ENCODE data around the gene NALCN.

NALCN gene

GRCh38 chr13:101297794-101298193 lies 118.5 kb downstream of the NALCN start:
- H3K36me3 ChIP-seq (ENCODE audit: insufficient read depth, insufficient read length, low read length): no peaks in the 10 kb centered on the region
- no peak for TF ChIP-seq ZNF274 (IDR thresholded peaks at IDR 0.05; ENCODE audit: low read depth, low read length)

GRCh38 chr13:101292711-101293110 lies 123.6 kb downstream of the NALCN start:
- peaks cover 4% of the 10 kb centered on the region; the same call in 1 of the 2 replicates for H3K9me3 ChIP-seq (ENCODE audit: insufficient read depth, low read length)
- no peak for DNase-seq (ENCODE audit: low read depth, low spot score)
- H3K9ac ChIP-seq (ENCODE audit: insufficient read length, low read depth): no peak overlapping the region
- no peaks in the 10 kb centered on the region for H3K36me3 ChIP-seq (ENCODE audit: insufficient read depth, insufficient read length, low read length)
- H3K4me3 ChIP-seq (ENCODE audit: insufficient read length, low read depth): no peak overlapping the region
- H3K27me3 ChIP-seq (ENCODE audit: insufficient read depth, insufficient read length): no peaks in the 10 kb centered on the region
- no peaks in the 10 kb centered on the region for H3K4me1 ChIP-seq (ENCODE audit: insufficient read depth, insufficient read length)
- TF ChIP-seq ZNF274 (IDR thresholded peaks at IDR 0.05; ENCODE audit: low read depth, low read length) (no peak), YY1 (IDR thresholded peaks at IDR 0.05; ENCODE audit: insufficient read depth, insufficient read length) (no peak), SUZ12 (IDR thresholded peaks at IDR 0.05; ENCODE audit: extremely low read depth, insufficient read depth, insufficient read length) (no peak)

More at GRCh38 chr13:101297794-101298193, 118.5 kb downstream of the NALCN start:
- Histone ChIP-seq H3K9me3 (ENCODE audit: insufficient read depth, low read length) (peaks cover 4% of the 10 kb centered on the region; the same call in 1 of the 2 replicates), H3K27me3 (ENCODE audit: insufficient read depth, insufficient read length) (no peaks in the 10 kb centered on the region), H3K4me3 (ENCODE audit: insufficient read length, low read depth) (no peak overlapping the region), H3K9ac (ENCODE audit: insufficient read length, low read depth) (no peak overlapping the region), H3K4me1 (ENCODE audit: insufficient read depth, insufficient read length) (no peaks in the 10 kb centered on the region)
- no peak for DNase-seq (ENCODE audit: low read depth, low spot score)

- no peaks in the 10 kb centered on the region for H3K4me1 ChIP-seq (ENCODE audit: insufficient read depth, insufficient read length)
- H3K9me3 ChIP-seq (ENCODE audit: insufficient read depth, low read length): peaks cover 4% of the 10 kb centered on the region; the same call in 1 of the 2 replicates
- DNase-seq (ENCODE audit: low read depth, low spot score): no peak
- no peaks in the 10 kb centered on the region for H3K27me3 ChIP-seq (ENCODE audit: insufficient read depth, insufficient read length)
- no peak overlapping the region for H3K9ac ChIP-seq (ENCODE audit: insufficient read length, low read depth)
- no peaks in the 10 kb centered on the region for H3K36me3 ChIP-seq (ENCODE audit: insufficient read depth, insufficient read length, low read length)
- TF ChIP-seq SUZ12 (IDR thresholded peaks at IDR 0.05; ENCODE audit: extremely low read depth, insufficient read depth, insufficient read length) (no peak), ZNF274 (IDR thresholded peaks at IDR 0.05; ENCODE audit: low read depth, low read length) (no peak), YY1 (IDR thresholded peaks at IDR 0.05; ENCODE audit: insufficient read depth, insufficient read length) (no peak)
- H3K4me3 ChIP-seq (ENCODE audit: insufficient read length, low read depth): no peak overlapping the region
These were observed 124.4 kb downstream of the NALCN start for GRCh38 chr13:101291646-101292515.

GRCh38 chr13:101291206-101291605 lies 125.1 kb downstream of the NALCN start:
- Histone ChIP-seq H3K9me3 (ENCODE audit: insufficient read depth, low read length) (peaks cover 4% of the 10 kb centered on the region; the same call in 1 of the 2 replicates), H3K9ac (ENCODE audit: insufficient read length, low read depth) (no peak overlapping the region), H3K4me1 (ENCODE audit: insufficient read depth, insufficient read length) (no peaks in the 10 kb centered on the region), H3K4me3 (ENCODE audit: insufficient read length, low read depth) (no peak overlapping the region), H3K36me3 (ENCODE audit: insufficient read depth, insufficient read length, low read length) (no peaks in the 10 kb centered on the region), H3K27me3 (ENCODE audit: insufficient read depth, insufficient read length) (no peaks in the 10 kb centered on the region)
- TF ChIP-seq YY1 (IDR thresholded peaks at IDR 0.05; ENCODE audit: insufficient read depth, insufficient read length) (no peak), SUZ12 (IDR thresholded peaks at IDR 0.05; ENCODE audit: extremely low read depth, insufficient read depth, insufficient read length) (no peak), ZNF274 (IDR thresholded peaks at IDR 0.05; ENCODE audit: low read depth, low read length) (no peak)
- no peak for DNase-seq (ENCODE audit: low read depth, low spot score)

GRCh38 chr13:101289764-101290163 lies 126.5 kb downstream of the NALCN start:
- no peaks in the 10 kb centered on the region for H3K9me3 ChIP-seq (ENCODE audit: insufficient read depth, low read length)
- H3K27me3 ChIP-seq (ENCODE audit: insufficient read depth, insufficient read length): no peaks in the 10 kb centered on the region
- H3K9ac ChIP-seq (ENCODE audit: insufficient read length, low read depth): no peak overlapping the region
- H3K4me3 ChIP-seq (ENCODE audit: insufficient read length, low read depth): no peak overlapping the region
- peak; percentile 38 for DNase-seq (ENCODE audit: low read depth, low spot score)
- no peaks in the 10 kb centered on the region for H3K4me1 ChIP-seq (ENCODE audit: insufficient read depth, insufficient read length)
- H3K36me3 ChIP-seq (ENCODE audit: insufficient read depth, insufficient read length, low read length): no peaks in the 10 kb centered on the region
- TF ChIP-seq YY1 (IDR thresholded peaks at IDR 0.05; ENCODE audit: insufficient read depth, insufficient read length): no peak
- TF ChIP-seq SUZ12 (IDR thresholded peaks at IDR 0.05; ENCODE audit: extremely low read depth, insufficient read depth, insufficient read length): no peak
- TF ChIP-seq ZNF274 (IDR thresholded peaks at IDR 0.05; ENCODE audit: low read depth, low read length): no peak

- no peaks in the 10 kb centered on the region for H3K36me3 ChIP-seq (ENCODE audit: insufficient read depth, insufficient read length, low read length)
- no peaks in the 10 kb centered on the region for H3K9me3 ChIP-seq (ENCODE audit: insufficient read depth, low read length)
- H3K4me3 ChIP-seq (ENCODE audit: insufficient read length, low read depth): no peak overlapping the region
- TF ChIP-seq YY1 (IDR thresholded peaks at IDR 0.05; ENCODE audit: insufficient read depth, insufficient read length) (no peak), ZNF274 (IDR thresholded peaks at IDR 0.05; ENCODE audit: low read depth, low read length) (no peak), SUZ12 (IDR thresholded peaks at IDR 0.05; ENCODE audit: extremely low read depth, insufficient read depth, insufficient read length) (no peak)
- H3K27me3 ChIP-seq (ENCODE audit: insufficient read depth, insufficient read length): no peaks in the 10 kb centered on the region
- no peak overlapping the region for H3K9ac ChIP-seq (ENCODE audit: insufficient read length, low read depth)
- H3K4me1 ChIP-seq (ENCODE audit: insufficient read depth, insufficient read length): no peaks in the 10 kb centered on the region
- DNase-seq (ENCODE audit: low read depth, low spot score): no peak
These were observed 132.5 kb downstream of the NALCN start for GRCh38 chr13:101283782-101284181.

- Histone ChIP-seq H3K4me1 (ENCODE audit: insufficient read depth, insufficient read length) (peaks cover 2% of the 10 kb centered on the region), H3K4me3 (ENCODE audit: insufficient read length, low read depth) (no peak overlapping the region), H3K27me3 (ENCODE audit: insufficient read depth, insufficient read length) (no peaks in the 10 kb centered on the region), H3K9ac (ENCODE audit: insufficient read length, low read depth) (no peak overlapping the region), H3K9me3 (ENCODE audit: insufficient read depth, low read length) (no peaks in the 10 kb centered on the region), H3K36me3 (ENCODE audit: insufficient read depth, insufficient read length, low read length) (no peaks in the 10 kb centered on the region)
- TF ChIP-seq SUZ12 (IDR thresholded peaks at IDR 0.05; ENCODE audit: extremely low read depth, insufficient read depth, insufficient read length) (no peak), YY1 (IDR thresholded peaks at IDR 0.05; ENCODE audit: insufficient read depth, insufficient read length) (no peak), ZNF274 (IDR thresholded peaks at IDR 0.05; ENCODE audit: low read depth, low read length) (no peak)
- no peak for DNase-seq (ENCODE audit: low read depth, low spot score)
These were observed 143.4 kb downstream of the NALCN start for GRCh38 chr13:101272886-101273285.
